GM12891 (cell line): ENCODE data around the gene HTR7.

ENCODE experiments used
- PAX5 ChIP-seq: IDR thresholded peaks from 2 replicates; pipeline ENCODE4 v1.6.1; 2011; ENCODE audit warnings: low read length, moderate library complexity, mild to moderate bottlenecking; ENCODE audit not compliant: insufficient read depth, severe bottlenecking
- POLR2A ChIP-seq: IDR thresholded peaks from 2 replicates; pipeline ENCODE4 v1.6.1; 2011; ENCODE audit warnings: low read depth, low read length, control low read depth
- POLR2AphosphoS5 ChIP-seq: IDR thresholded peaks from 2 replicates; pipeline ENCODE4 v1.6.1; 2011; ENCODE audit warnings: low read depth, low read length, control low read depth
- POU2F2 ChIP-seq: IDR thresholded peaks from 2 replicates; pipeline ENCODE4 v1.6.1; 2011; ENCODE audit warnings: low read depth, mild to moderate bottlenecking, control low read depth, low read length, moderate library complexity
- SPI1 ChIP-seq: IDR thresholded peaks from 2 replicates; pipeline ENCODE4 v1.6.1; 2011; ENCODE audit warnings: low read depth, low read length, control low read depth
- TAF1 ChIP-seq: IDR thresholded peaks from 2 replicates; pipeline ENCODE4 v1.6.1; 2011; ENCODE audit warnings: low read depth, low read length, control low read depth

- TF ChIP-seq POLR2A: no peak
- TF ChIP-seq POU2F2: no peak
- no peak for TF ChIP-seq TAF1
- no peak for TF ChIP-seq PAX5
- no peak for TF ChIP-seq SPI1
- TF ChIP-seq POLR2AphosphoS5: no peak
Measured at GRCh38 chr10:90816466-90816865, 41.4 kb downstream of the HTR7 start.
